ENCODE measurements around the gene HOXB3. TPM values are rescaled to one million over a fixed set of nuclear protein-coding genes. Genes with fewer than 3 reads are reported as not detected.
A peak's percentile ranks its signal among the peaks of the same experiment; 100 is the strongest.

The HOXB3 gene
- total RNA-seq, result 10 to 100 TPM in 4 of 7 donors, 1 to 10 TPM in 3; 6.8 to 23.1 (median 10.4) TPM
- polyA plus RNA-seq, result 1 to 10 TPM; 3.6 to 7.8 (median 6.5) TPM
- long read RNA-seq, donor 1, result 0 reads
- long read RNA-seq, donor 2, full-length matches to known transcripts, result 3 of 3 reads
- long read RNA-seq, donor 2, partial matches to known transcripts, result 0 of 3 reads
- long read RNA-seq, donor 2, other reads (novel, unspliced or antisense), result 0 of 3 reads

- Histone ChIP-seq H3K4me1 (peaks cover 15 to 86% (median 55%) of the 10 kb centered on the region in 6 donors), H3K9me3 (no peaks in the 10 kb centered on the region), H3K27ac (peak within 1 kb of the TSS in 7 of 8 donors; percentile 20 to 85 (median 81)), H3K27me3 (replicated peaks in 1 of 7) (peaks cover 0 to 100% (median 82%) of the 10 kb centered on the region in 7 donors), H3K4me3 (peak within 1 kb of the TSS in 5 of 8 donors; percentile 7 to 81 (median 16)), H3K36me3 (no peaks in the 10 kb centered on the region)
- TF ChIP-seq POLR2AphosphoS5 (IDR thresholded peaks at IDR 0.05), result peak in 2 of 3 donors; percentile 11 to 33
- TF ChIP-seq CTCF (IDR thresholded peaks at IDR 0.05 in 8 of 11, conservative IDR thresholded peaks at IDR 0.05 in 3 of 11), result no peak
- no peak for TF ChIP-seq POLR2A (IDR thresholded peaks at IDR 0.05)
- no peak for DNase-seq
- intact Hi-C loops (cut with DNase I; ENCODE audit: low total_unique reads), result loop anchor here (5.0 kb wide), 1 partner anchor 238 kb away; no protein-coding TSS in a partner anchor
- 33 to 51% (median 37%) methylated on average over 22 to 23 of the region's 23 CpGs for WGBS, 5 donors
Observed at GRCh38 chr17:48589831-48590606, at the start of gene HOXB3. TSS of gene HOXB3 (minus strand) at chr17:48590241. CDS start at chr17:48552474, 37,767 bp downstream.

DNA sequence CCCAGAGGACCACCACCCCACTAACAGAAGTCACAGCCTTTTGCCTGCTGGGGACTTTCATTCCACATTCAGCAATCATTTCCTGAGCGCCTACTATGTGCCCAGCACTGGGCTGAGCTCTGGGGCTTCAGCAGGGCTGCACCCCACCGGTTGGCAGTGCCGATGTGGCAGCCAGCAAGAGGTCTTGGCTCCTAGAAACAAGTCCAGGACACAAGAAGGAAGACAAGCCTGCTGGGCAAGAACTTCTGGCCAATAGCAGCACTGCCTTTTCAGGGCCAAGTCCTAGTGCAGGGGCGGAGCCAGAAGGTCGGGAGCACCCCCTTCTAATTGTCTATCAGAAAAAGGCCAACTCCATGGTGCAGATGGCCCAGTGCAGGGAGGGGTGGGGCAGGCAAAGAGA, 49.1 kb upstream of the HOXB3 start:
- TF ChIP-seq POLR2A (IDR thresholded peaks at IDR 0.05), result no peak
- TF ChIP-seq CTCF (IDR thresholded peaks at IDR 0.05 in 8 of 11, conservative IDR thresholded peaks at IDR 0.05 in 3 of 11), result no peak
- TF ChIP-seq POLR2AphosphoS5 (IDR thresholded peaks at IDR 0.05), result no peak
- Histone ChIP-seq H3K4me1 (peaks cover 0 to 31% (median 10%) of the 10 kb centered on the region in 6 donors), H3K36me3 (no peaks in the 10 kb centered on the region), H3K4me3 (no peak overlapping the region), H3K27me3 (replicated peaks in 1 of 7) (peaks cover 23 to 100% (median 96%) of the 10 kb centered on the region in 7 donors), H3K27ac (no peak overlapping the region), H3K9me3 (no peaks in the 10 kb centered on the region)
- WGBS, 5 donors, result 38 to 74% (median 59%) methylated on average over 5 of the region's 5 CpGs
- intact Hi-C loops (cut with DNase I; ENCODE audit: low total_unique reads), result no loop called here
- DNase-seq, result no peak

- Histone ChIP-seq H3K27me3 (replicated peaks in 1 of 7) (peaks cover 26 to 100% (median 97%) of the 10 kb centered on the region in 7 donors), H3K36me3 (no peaks in the 10 kb centered on the region), H3K4me3 (no peak overlapping the region), H3K27ac (no peak overlapping the region), H3K9me3 (no peaks in the 10 kb centered on the region), H3K4me1 (peaks cover 4 to 37% (median 14%) of the 10 kb centered on the region in 6 donors)
- 56 to 69% (median 67%) methylated on average over 18 of the region's 18 CpGs for WGBS, 5 donors
- TF ChIP-seq CTCF (IDR thresholded peaks at IDR 0.05 in 8 of 11, conservative IDR thresholded peaks at IDR 0.05 in 3 of 11), result no peak
- no peak for TF ChIP-seq POLR2A (IDR thresholded peaks at IDR 0.05)
- TF ChIP-seq POLR2AphosphoS5 (IDR thresholded peaks at IDR 0.05), result no peak
- no peak for DNase-seq
- intact Hi-C loops (cut with DNase I; ENCODE audit: low total_unique reads), result no loop called here
Observed at GRCh38 chr17:48637323-48638260, 47.6 kb upstream of the HOXB3 start.

All from spleen (tissue), 13 donors.